GM21360 (cell line): ENCODE results near the gene KCTD19.

Experiments
- ATAC-seq: cut with Tn5 transposase; IDR thresholded peaks from one replicate; pipeline ENCODE4 v1.9.1; 2021; ENCODE audit warnings: mild to moderate bottlenecking, moderate library complexity; ENCODE audit not compliant: unreplicated experiment

Gene KCTD19

GRCh38 chr16:67260426-67261063 lies 66.0 kb downstream of the KCTD19 start:
- ATAC-seq, result no peak

- ATAC-seq, result no peak
Observed at GRCh38 chr16:67259705-67260104, 66.8 kb downstream of the KCTD19 start.

- ATAC-seq, result no peak
Observed at GRCh38 chr16:67258161-67258835, 68.2 kb downstream of the KCTD19 start.

- ATAC-seq, result no peak
Observed at GRCh38 chr16:67257486-67258160, 68.9 kb downstream of the KCTD19 start.

GRCh38 chr16:67256701-67257230 lies 69.8 kb downstream of the KCTD19 start:
- no peak for ATAC-seq

GRCh38 chr16:67255553-67256221 lies 70.9 kb downstream of the KCTD19 start:
- ATAC-seq, result no peak

GRCh38 chr16:67254801-67255552 lies 71.6 kb downstream of the KCTD19 start:
- ATAC-seq, result no peak

- ATAC-seq, result no peak
Observed at GRCh38 chr16:67252609-67253497, 73.7 kb downstream of the KCTD19 start.

GRCh38 chr16:67250045-67250327 lies 76.6 kb downstream of the KCTD19 start:
- ATAC-seq, result no peak

- no peak for ATAC-seq
Observed at GRCh38 chr16:67249178-67250044, 77.1 kb downstream of the KCTD19 start.

- no peak for ATAC-seq
Observed at GRCh38 chr16:67248401-67249177, 78.0 kb downstream of the KCTD19 start, which contains the start of gene SLC9A5. Gene SLC9A5, plus strand, starts transcription at chr16:67248979. Its CDS starts 36 bp downstream, at chr16:67249015.

GRCh38 chr16:67248073-67248400 lies 78.5 kb downstream of the KCTD19 start:
- no peak for ATAC-seq

- ATAC-seq, result peak; percentile 44
Observed at GRCh38 chr16:67247192-67248072, 79.1 kb downstream of the KCTD19 start, which contains the start of gene FHOD1. Gene FHOD1, minus strand, starts transcription at chr16:67247481. Its CDS starts 71 bp downstream, at chr16:67247410.

- no peak for ATAC-seq
Observed at GRCh38 chr16:67246756-67247191, 79.8 kb downstream of the KCTD19 start.

- no peak for ATAC-seq
Observed at GRCh38 chr16:67246081-67246755, 80.3 kb downstream of the KCTD19 start.

- ATAC-seq, result no peak
Observed at GRCh38 chr16:67245674-67246080, 80.9 kb downstream of the KCTD19 start.
